ENCODE data around the gene AUH.

AUH gene

DNA sequence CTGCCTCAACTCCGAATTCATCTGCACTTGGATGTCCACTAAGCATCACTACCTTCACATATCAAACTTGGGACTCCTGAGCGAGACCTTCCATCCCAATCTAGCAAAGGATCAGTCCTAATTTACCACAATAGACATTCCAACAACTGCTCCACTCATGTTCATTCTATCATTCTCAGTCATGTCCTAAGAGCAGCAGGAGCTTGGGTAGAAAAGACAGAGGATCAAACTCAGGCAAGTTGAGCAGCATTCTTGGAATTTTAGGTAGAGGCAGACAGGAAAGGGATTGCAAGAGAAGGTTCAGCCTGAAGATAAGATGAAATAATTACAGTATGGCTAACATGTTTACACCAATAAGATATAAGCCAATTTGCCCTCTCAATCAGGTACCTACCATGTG, 51.7 kb downstream of the AUH start:
- H3K27me3 ChIP-seq (ENCODE audit: control insufficient read depth, insufficient read depth, low read length), result no peaks in the 10 kb centered on the region
- no peak overlapping the region for H3K9ac ChIP-seq (ENCODE audit: low read depth, low read length)
- no peaks in the 10 kb centered on the region for H3K36me3 ChIP-seq (ENCODE audit: control insufficient read depth, insufficient read depth, low read length)
- H3K9me3 ChIP-seq (ENCODE audit: control insufficient read depth, insufficient read depth, low read length), result no peaks in the 10 kb centered on the region
- H3K27ac ChIP-seq (ENCODE audit: low read depth, low read length), result no peak overlapping the region
- H3K4me3 ChIP-seq (ENCODE audit: low read depth, low read length), result no peak overlapping the region
- H3K4me1 ChIP-seq (ENCODE audit: control insufficient read depth, insufficient read depth, low read length), result no peaks in the 10 kb centered on the region

DNA sequence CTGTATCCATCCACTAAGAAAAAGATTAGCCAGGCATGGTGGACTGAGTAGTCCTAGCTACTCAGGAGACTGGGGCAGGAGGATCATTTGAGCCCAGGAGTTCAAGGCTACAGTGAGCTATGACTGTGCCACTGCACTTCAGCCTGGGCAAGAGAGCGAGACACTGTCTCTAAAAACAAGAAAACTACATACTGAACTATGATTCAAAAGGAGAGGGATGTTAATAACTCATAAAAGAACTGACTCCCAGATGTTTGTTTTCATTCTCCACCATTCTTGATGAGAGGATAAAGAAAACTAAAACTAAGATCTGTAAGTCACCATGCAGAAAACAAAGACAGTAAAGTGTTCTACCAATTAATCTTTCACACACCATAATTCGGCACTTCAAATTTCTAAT, 53.5 kb downstream of the AUH start:
- Histone ChIP-seq H3K9me3 (ENCODE audit: control insufficient read depth, insufficient read depth, low read length) (no peaks in the 10 kb centered on the region), H3K4me3 (ENCODE audit: low read depth, low read length) (no peak overlapping the region), H3K9ac (ENCODE audit: low read depth, low read length) (no peak overlapping the region), H3K27me3 (ENCODE audit: control insufficient read depth, insufficient read depth, low read length) (no peaks in the 10 kb centered on the region), H3K36me3 (ENCODE audit: control insufficient read depth, insufficient read depth, low read length) (no peaks in the 10 kb centered on the region), H3K27ac (ENCODE audit: low read depth, low read length) (no peak overlapping the region), H3K4me1 (ENCODE audit: control insufficient read depth, insufficient read depth, low read length) (peaks cover 9% of the 10 kb centered on the region)

DNA sequence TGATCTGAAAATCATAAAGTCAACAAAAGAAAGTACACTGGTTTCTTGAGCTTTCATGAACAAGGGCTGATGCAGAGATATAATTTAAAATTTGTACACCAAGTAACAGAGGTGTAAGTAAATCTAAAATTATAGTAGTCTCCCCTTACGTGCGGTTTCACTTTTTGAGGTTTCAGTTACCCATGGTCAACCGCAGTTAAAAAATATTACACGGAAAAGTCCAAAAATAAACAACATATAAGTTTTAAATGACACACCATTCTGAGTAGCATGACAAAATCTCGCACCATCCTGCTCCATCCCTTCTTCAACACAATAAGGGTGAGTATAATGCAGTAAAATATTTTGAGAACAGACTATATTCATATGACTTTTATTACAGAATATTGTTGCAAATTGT, 54.4 kb downstream of the AUH start:
- Histone ChIP-seq H3K27ac (ENCODE audit: low read depth, low read length) (no peak overlapping the region), H3K9me3 (ENCODE audit: control insufficient read depth, insufficient read depth, low read length) (no peaks in the 10 kb centered on the region), H3K4me3 (ENCODE audit: low read depth, low read length) (no peak overlapping the region), H3K9ac (ENCODE audit: low read depth, low read length) (no peak overlapping the region), H3K36me3 (ENCODE audit: control insufficient read depth, insufficient read depth, low read length) (no peaks in the 10 kb centered on the region), H3K27me3 (ENCODE audit: control insufficient read depth, insufficient read depth, low read length) (no peaks in the 10 kb centered on the region), H3K4me1 (ENCODE audit: control insufficient read depth, insufficient read depth, low read length) (peaks cover 11% of the 10 kb centered on the region)

DNA sequence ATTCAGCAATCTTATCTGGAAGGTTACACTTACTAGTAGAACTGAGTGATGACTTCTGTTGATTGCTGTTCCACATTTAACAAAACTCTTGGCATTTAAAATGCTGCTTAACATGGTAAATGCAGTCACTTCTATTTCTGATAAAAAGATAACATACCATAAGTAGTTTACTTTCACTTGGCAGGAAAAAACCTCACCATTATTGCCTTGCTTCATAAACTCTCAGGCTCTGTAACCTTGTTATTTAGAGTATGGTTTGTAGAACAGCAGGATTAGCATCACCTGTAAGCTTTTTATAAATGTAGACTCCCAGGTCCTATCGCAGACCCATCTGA, 55.5 kb downstream of the AUH start:
- no peak overlapping the region for H3K27ac ChIP-seq (ENCODE audit: low read depth, low read length)
- H3K4me1 ChIP-seq (ENCODE audit: control insufficient read depth, insufficient read depth, low read length), result peaks cover 11% of the 10 kb centered on the region
- no peaks in the 10 kb centered on the region for H3K9me3 ChIP-seq (ENCODE audit: control insufficient read depth, insufficient read depth, low read length)
- H3K4me3 ChIP-seq (ENCODE audit: low read depth, low read length), result no peak overlapping the region
- H3K9ac ChIP-seq (ENCODE audit: low read depth, low read length), result no peak overlapping the region
- H3K36me3 ChIP-seq (ENCODE audit: control insufficient read depth, insufficient read depth, low read length), result no peaks in the 10 kb centered on the region; the same call in 1 of the 2 replicates
- no peaks in the 10 kb centered on the region for H3K27me3 ChIP-seq (ENCODE audit: control insufficient read depth, insufficient read depth, low read length)

DNA sequence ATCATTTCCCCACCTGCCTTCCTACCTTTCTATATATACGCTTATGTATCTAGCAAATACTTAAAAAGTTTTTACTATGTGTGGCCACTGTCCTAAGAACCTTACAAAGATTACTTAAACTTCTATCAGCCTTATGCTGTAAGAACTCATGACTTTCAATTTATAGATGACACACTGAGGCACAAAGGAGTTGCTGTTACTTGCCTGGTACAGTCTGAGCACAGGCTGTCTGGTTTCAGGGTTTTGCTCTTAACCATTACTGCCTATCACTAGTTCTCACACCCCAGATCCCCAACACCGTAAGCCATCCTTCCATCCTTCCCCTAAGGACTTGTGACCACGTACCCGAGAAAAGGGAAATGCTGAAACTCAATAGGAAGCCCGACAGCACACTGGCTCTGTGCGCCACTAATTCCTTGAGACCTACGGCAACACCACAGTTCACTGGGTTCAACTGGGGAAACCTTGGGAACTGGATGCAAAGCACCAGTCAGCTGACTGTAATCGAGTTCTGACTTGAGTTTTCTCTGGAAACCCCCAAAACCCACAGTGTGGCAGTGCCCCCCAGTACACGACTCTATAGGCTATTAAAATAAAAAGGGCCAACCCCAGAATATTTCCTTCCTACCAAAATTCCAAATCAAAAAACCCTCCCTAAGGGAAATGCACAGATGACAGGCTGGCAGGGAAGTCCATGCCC, 56.0 kb downstream of the AUH start:
- H3K4me3 ChIP-seq (ENCODE audit: low read depth, low read length), result no peak overlapping the region
- no peak overlapping the region for H3K9ac ChIP-seq (ENCODE audit: low read depth, low read length)
- H3K27me3 ChIP-seq (ENCODE audit: control insufficient read depth, insufficient read depth, low read length), result no peaks in the 10 kb centered on the region
- H3K36me3 ChIP-seq (ENCODE audit: control insufficient read depth, insufficient read depth, low read length), result no peaks in the 10 kb centered on the region; the same call in 1 of the 2 replicates
- no peak overlapping the region for H3K27ac ChIP-seq (ENCODE audit: low read depth, low read length)
- H3K9me3 ChIP-seq (ENCODE audit: control insufficient read depth, insufficient read depth, low read length), result no peaks in the 10 kb centered on the region
- peaks cover 11% of the 10 kb centered on the region for H3K4me1 ChIP-seq (ENCODE audit: control insufficient read depth, insufficient read depth, low read length)

DNA sequence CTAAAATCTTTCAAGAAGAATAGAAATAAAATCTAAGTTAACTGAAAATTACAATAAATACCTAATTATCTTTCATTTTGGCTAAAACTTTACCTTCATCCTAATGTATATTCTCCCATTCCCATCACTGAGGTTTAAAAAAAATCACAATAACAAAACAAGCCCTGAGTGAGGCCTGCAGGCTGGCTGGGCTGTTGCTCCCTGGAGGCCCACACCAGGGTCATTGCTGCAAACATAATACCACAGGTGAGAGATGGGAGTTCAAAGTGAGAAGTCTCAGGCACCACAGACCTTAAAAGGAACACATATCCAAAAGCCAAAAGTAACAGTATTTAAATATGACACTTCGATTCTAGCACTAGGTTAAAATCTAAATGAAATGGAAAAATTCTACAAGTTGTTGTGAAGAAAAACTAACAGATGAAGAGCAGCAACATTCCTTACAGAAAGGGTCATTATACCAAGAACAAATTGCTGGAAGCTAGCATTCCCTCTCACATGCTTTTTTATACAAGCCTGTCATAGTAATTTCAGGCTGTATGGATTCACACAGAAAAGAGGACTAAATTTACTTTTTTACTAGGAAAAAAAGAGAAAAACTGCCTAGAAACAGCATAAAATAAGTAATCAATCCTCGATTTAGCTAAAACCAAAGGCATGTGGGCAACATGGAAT, 57.8 kb downstream of the AUH start:
- Histone ChIP-seq H3K9me3 (ENCODE audit: control insufficient read depth, insufficient read depth, low read length) (no peaks in the 10 kb centered on the region), H3K36me3 (ENCODE audit: control insufficient read depth, insufficient read depth, low read length) (no peaks in the 10 kb centered on the region; the same call in 1 of the 2 replicates), H3K9ac (ENCODE audit: low read depth, low read length) (no peak overlapping the region), H3K27ac (ENCODE audit: low read depth, low read length) (no peak overlapping the region), H3K4me3 (ENCODE audit: low read depth, low read length) (no peak overlapping the region), H3K27me3 (ENCODE audit: control insufficient read depth, insufficient read depth, low read length) (no peaks in the 10 kb centered on the region), H3K4me1 (ENCODE audit: control insufficient read depth, insufficient read depth, low read length) (peaks cover 11% of the 10 kb centered on the region)

DNA sequence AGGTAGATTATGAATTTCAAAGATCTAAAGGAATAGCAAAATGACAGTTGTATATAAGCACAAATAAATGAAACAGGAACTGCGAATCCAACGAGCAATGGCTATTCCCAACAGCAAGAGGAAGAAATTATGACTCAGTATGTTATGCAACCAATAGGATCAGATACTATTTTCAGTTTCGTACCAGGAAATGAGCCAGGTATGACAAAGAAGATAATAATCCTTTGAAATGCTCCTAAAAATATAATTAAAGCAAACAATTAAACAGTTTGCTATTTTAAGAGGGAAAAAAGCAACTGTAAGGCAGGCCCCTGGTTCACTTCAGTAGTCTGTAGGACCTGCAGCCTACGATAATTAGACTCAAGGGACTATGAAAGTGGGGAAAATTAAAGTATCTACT, 58.9 kb downstream of the AUH start:
- H3K9ac ChIP-seq (ENCODE audit: low read depth, low read length), result no peak overlapping the region
- peaks cover under 1% of the 10 kb centered on the region; the same call in 1 of the 2 replicates for H3K36me3 ChIP-seq (ENCODE audit: control insufficient read depth, insufficient read depth, low read length)
- H3K4me3 ChIP-seq (ENCODE audit: low read depth, low read length), result no peak overlapping the region
- H3K27me3 ChIP-seq (ENCODE audit: control insufficient read depth, insufficient read depth, low read length), result no peaks in the 10 kb centered on the region
- H3K4me1 ChIP-seq (ENCODE audit: control insufficient read depth, insufficient read depth, low read length), result peaks cover 11% of the 10 kb centered on the region
- H3K9me3 ChIP-seq (ENCODE audit: control insufficient read depth, insufficient read depth, low read length), result no peaks in the 10 kb centered on the region
- H3K27ac ChIP-seq (ENCODE audit: low read depth, low read length), result no peak overlapping the region

DNA sequence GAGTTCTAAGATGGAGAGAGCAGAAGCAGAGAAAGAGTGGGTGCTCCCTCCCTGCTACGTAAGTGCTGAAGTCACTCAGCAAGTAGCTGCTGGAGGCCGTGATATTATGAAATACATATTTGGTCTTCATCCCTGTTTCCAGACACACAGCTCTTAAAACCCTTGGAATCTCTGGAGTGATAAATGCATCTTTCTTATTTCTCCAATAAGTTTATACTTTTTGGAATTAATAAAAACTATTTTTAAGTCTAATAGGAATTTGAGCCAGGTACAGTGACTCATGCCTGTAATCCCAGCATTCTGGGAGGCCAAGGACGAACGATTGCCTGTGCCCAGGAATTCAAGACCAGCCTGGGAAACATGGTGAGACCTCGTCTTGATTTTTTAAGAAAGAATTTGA, 60.6 kb downstream of the AUH start:
- Histone ChIP-seq H3K36me3 (ENCODE audit: control insufficient read depth, insufficient read depth, low read length) (peaks cover 12% of the 10 kb centered on the region), H3K9ac (ENCODE audit: low read depth, low read length) (no peak overlapping the region), H3K27me3 (ENCODE audit: control insufficient read depth, insufficient read depth, low read length) (no peaks in the 10 kb centered on the region), H3K9me3 (ENCODE audit: control insufficient read depth, insufficient read depth, low read length) (no peaks in the 10 kb centered on the region), H3K4me3 (ENCODE audit: low read depth, low read length) (no peak overlapping the region), H3K27ac (ENCODE audit: low read depth, low read length) (no peak overlapping the region), H3K4me1 (ENCODE audit: control insufficient read depth, insufficient read depth, low read length) (peaks cover 11% of the 10 kb centered on the region)

DNA sequence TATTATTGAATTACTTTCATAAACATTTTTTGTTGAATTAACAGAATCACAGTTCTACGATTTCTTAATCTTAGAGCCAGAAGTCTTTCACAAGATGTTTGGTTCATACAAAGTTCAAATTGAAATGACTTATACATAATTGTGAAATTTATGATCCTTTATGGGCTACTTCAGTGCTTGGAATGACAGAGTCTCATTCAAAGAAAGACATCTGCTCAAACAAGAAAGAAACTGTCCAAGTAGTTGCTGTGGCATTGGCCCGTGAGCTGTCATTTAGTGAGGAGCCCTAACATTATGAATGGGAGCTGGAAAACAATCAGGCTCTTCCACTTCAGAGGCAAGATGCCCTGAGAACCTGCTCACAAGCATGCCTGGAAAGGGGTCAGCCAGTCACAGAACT, 63.4 kb downstream of the AUH start:
- no peak overlapping the region for H3K9ac ChIP-seq (ENCODE audit: low read depth, low read length)
- H3K9me3 ChIP-seq (ENCODE audit: control insufficient read depth, insufficient read depth, low read length), result no peaks in the 10 kb centered on the region
- H3K27ac ChIP-seq (ENCODE audit: low read depth, low read length), result no peak overlapping the region
- H3K27me3 ChIP-seq (ENCODE audit: control insufficient read depth, insufficient read depth, low read length), result no peaks in the 10 kb centered on the region
- H3K4me3 ChIP-seq (ENCODE audit: low read depth, low read length), result no peak overlapping the region
- 0 out of 2 replicates have a peak, but pooled peaks cover 2% of the 10 kb centered on the region for H3K4me1 ChIP-seq (ENCODE audit: control insufficient read depth, insufficient read depth, low read length)
- peaks cover 37% of the 10 kb centered on the region for H3K36me3 ChIP-seq (ENCODE audit: control insufficient read depth, insufficient read depth, low read length)

DNA sequence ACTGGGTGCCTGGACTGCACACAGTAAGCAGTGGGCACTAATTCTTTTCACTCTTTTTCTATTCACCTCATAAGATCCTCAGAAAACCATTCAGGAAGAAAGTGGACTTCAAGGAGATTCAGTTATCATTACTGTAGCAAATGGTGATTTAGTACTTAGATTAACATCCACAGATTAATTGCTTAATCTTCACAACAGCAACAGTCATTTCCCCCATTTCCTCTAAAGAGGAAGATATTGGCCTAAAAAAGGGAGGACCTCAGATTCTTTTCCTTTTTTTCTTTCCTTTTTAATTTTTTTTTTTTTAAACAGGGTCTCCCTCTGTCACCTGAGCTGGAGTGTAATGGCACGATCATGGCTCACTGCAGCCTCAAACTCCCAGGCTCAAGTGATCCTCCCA, 64.4 kb downstream of the AUH start:
- Histone ChIP-seq H3K27ac (ENCODE audit: low read depth, low read length) (no peak overlapping the region), H3K4me3 (ENCODE audit: low read depth, low read length) (no peak overlapping the region), H3K27me3 (ENCODE audit: control insufficient read depth, insufficient read depth, low read length) (no peaks in the 10 kb centered on the region), H3K4me1 (ENCODE audit: control insufficient read depth, insufficient read depth, low read length) (no peaks in the 10 kb centered on the region), H3K9me3 (ENCODE audit: control insufficient read depth, insufficient read depth, low read length) (no peaks in the 10 kb centered on the region), H3K36me3 (ENCODE audit: control insufficient read depth, insufficient read depth, low read length) (peaks cover 47% of the 10 kb centered on the region), H3K9ac (ENCODE audit: low read depth, low read length) (no peak overlapping the region)

DNA sequence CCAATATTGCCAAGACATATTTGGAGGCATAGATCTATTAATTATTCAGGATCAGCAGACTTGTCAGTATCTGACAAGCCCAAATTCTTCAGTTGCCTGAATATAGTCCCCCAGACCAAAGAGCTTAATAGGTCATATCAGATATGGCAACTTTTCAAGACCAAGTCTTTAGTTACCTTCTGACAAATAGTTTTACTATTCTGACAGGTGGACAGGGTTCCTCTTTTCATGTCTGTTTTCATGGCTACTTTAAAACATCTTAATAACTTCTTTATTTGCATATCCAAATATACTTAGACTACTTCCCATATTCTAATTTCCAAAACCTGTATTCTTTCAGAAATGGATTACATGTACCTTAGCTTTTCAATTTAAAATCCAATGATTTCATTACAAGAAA, 65.4 kb downstream of the AUH start:
- no peak overlapping the region for H3K9ac ChIP-seq (ENCODE audit: low read depth, low read length)
- no peak overlapping the region for H3K27ac ChIP-seq (ENCODE audit: low read depth, low read length)
- no peaks in the 10 kb centered on the region for H3K9me3 ChIP-seq (ENCODE audit: control insufficient read depth, insufficient read depth, low read length)
- H3K36me3 ChIP-seq (ENCODE audit: control insufficient read depth, insufficient read depth, low read length), result peaks cover 50% of the 10 kb centered on the region
- no peaks in the 10 kb centered on the region for H3K27me3 ChIP-seq (ENCODE audit: control insufficient read depth, insufficient read depth, low read length)
- H3K4me1 ChIP-seq (ENCODE audit: control insufficient read depth, insufficient read depth, low read length), result no peaks in the 10 kb centered on the region
- no peak overlapping the region for H3K4me3 ChIP-seq (ENCODE audit: low read depth, low read length)

All from HUES48 (cell line).